Endothelial cell of umbilical vein (primary cell): ENCODE results near the gene SEZ6L. TPM values are rescaled to one million over a fixed set of nuclear protein-coding genes. Genes with fewer than 3 reads are reported as not detected.

Experiments
- BruUV-seq: library from RNA; stranded (reverse); fragments of 400-500 nt; replicated peaks from 2 replicates; lab custom pipeline; 2021; lab: Mats Ljungman, UMichigan
- CTCF ChIA-PET: fragments of 300-600, 350-600 bp; sonication (Branson Sonifier 250); formaldehyde crosslinking; loops from one replicate; lab custom pipeline; 2021; ENCODE audit warnings: antibody characterized with exemption, inconsistent platforms; lab: Charles Lee
- POLR2A ChIA-PET: fragments of 300-600, 350-600 bp; sonication (Branson Sonifier 250); formaldehyde crosslinking; loops from one replicate; lab custom pipeline; 2021; ENCODE audit warnings: antibody characterized with exemption, inconsistent platforms; lab: Charles Lee
- DNase-seq: peaks from one replicate; pipeline ENCODE4 v3.0.0-alpha.2; 2011; ENCODE audit warnings: low read depth, low spot score
- FAIRE-seq: peaks from 2 replicates; lab custom pipeline; 2011; peaks lifted over from hg19 to GRCh38; lab: Jason Lieb, UNC
- H2AFZ ChIP-seq: 2 replicates; pipeline ENCODE4 v1.6.0; 2012; ENCODE audit warnings: low read depth, low read length, control low read depth, inconsistent platforms
- H3K27ac ChIP-seq: 2 replicates; pipeline ENCODE4 v1.5.1; 2011; ENCODE audit warnings: low read depth, mild to moderate bottlenecking, control low read depth, low read length, moderate library complexity; ENCODE audit not compliant: insufficient read depth
- H3K27me3 ChIP-seq, 2 experiments: 2 replicates each; pipeline versions ENCODE4 v1.6.0 to v1.6.1; 2011; ENCODE audit warnings: low read length in 2 of 2, mixed read lengths in 1 of 2; ENCODE audit not compliant: control insufficient read depth in 2 of 2, insufficient read depth in 2 of 2
- H3K36me3 ChIP-seq, 2 experiments: 2 replicates in 1 of 2; 3 replicates in 1 of 2; pipeline ENCODE4 v1.5.1; 2011; ENCODE audit warnings: low read length in 2 of 2, mild to moderate bottlenecking in 1 of 2, moderate library complexity in 1 of 2; ENCODE audit not compliant: control insufficient read depth in 2 of 2, insufficient read depth in 2 of 2; ENCODE audit errors: extremely low read depth in 1 of 2
- H3K4me1 ChIP-seq: 3 replicates; pipeline ENCODE4 v1.5.1; 2011; ENCODE audit warnings: mild to moderate bottlenecking, low read length; ENCODE audit not compliant: control insufficient read depth, insufficient read depth; ENCODE audit errors: extremely low read depth
- H3K4me2 ChIP-seq: 2 replicates; pipeline ENCODE4 v1.6.1; 2011; ENCODE audit warnings: low read length, control low read depth, mixed read lengths; ENCODE audit not compliant: insufficient read depth
- H3K4me3 ChIP-seq, 3 experiments: fragments of 200-600 bp in 1 of 3; sonication (generic), shearing (Covaris generic) in 1 of 3; replicated peaks in 1 of 3; 2 replicates each; pipeline ENCODE4 v1.5.1; 2011 to 2016; ENCODE audit warnings: control low read depth in 3 of 3, low read length in 3 of 3, mild to moderate bottlenecking in 2 of 3, inconsistent platforms in 1 of 3, low read depth in 1 of 3, moderate library complexity in 1 of 3; ENCODE audit not compliant: insufficient read depth in 1 of 3
- H3K79me2 ChIP-seq: 2 replicates; pipeline ENCODE4 v1.6.0; 2012; ENCODE audit warnings: low read length, inconsistent platforms; ENCODE audit not compliant: control insufficient read depth, insufficient read depth
- H3K9ac ChIP-seq: replicated peaks from 2 replicates; pipeline ENCODE3; 2011; ENCODE audit warnings: low read length, control low read depth; ENCODE audit not compliant: insufficient read depth; ENCODE audit errors: extremely low read depth
- H3K9me1 ChIP-seq: replicated peaks from 3 replicates; pipeline ENCODE4 v1.6.0; 2011; ENCODE audit warnings: mild to moderate bottlenecking, low read length; ENCODE audit not compliant: control insufficient read depth, insufficient read depth; ENCODE audit errors: extremely low read depth
- H3K9me3 ChIP-seq: replicated peaks from 2 replicates; pipeline ENCODE4 v1.5.1; 2012; ENCODE audit warnings: low read length, inconsistent platforms; ENCODE audit not compliant: control insufficient read depth, insufficient read depth
- H4K20me1 ChIP-seq: replicated peaks from 2 replicates; pipeline ENCODE3; 2011; ENCODE audit warnings: mild to moderate bottlenecking, low read length; ENCODE audit not compliant: control insufficient read depth, insufficient read depth; ENCODE audit errors: extremely low read depth
- EZH2 ChIP-seq: IDR thresholded peaks from 2 replicates; pipeline ENCODE4 v1.6.1; 2012; ENCODE audit warnings: borderline replicate concordance, low read depth, mild to moderate bottlenecking, moderate library complexity, low read length, inconsistent platforms; ENCODE audit not compliant: severe bottlenecking
- FOS ChIP-seq: IDR thresholded peaks from 2 replicates; pipeline ENCODE4 v1.6.1; 2011; ENCODE audit warnings: mild to moderate bottlenecking, low read length, moderate library complexity, borderline replicate concordance; ENCODE audit not compliant: insufficient read depth
- GATA2 ChIP-seq: IDR thresholded peaks from 2 replicates; pipeline ENCODE4 v1.7.0; 2011; ENCODE audit warnings: low read depth, mild to moderate bottlenecking, moderate library complexity, mixed read lengths, low read length; ENCODE audit not compliant: insufficient read length, insufficient read depth
- JUN ChIP-seq: IDR thresholded peaks from 2 replicates; pipeline ENCODE4 v1.6.1; 2011; ENCODE audit warnings: borderline replicate concordance, low read depth; ENCODE audit not compliant: insufficient read length, insufficient read depth
- MYC ChIP-seq: IDR thresholded peaks from one replicate; pipeline ENCODE4 v1.6.1; 2011; ENCODE audit warnings: mild to moderate bottlenecking, low read depth, low read length
- POLR2A ChIP-seq: IDR thresholded peaks from 2 replicates; pipeline ENCODE4 v1.6.1; 2012; ENCODE audit warnings: low read depth, mild to moderate bottlenecking, control low read depth, low read length
- POLR2AphosphoS5 ChIP-seq: IDR thresholded peaks from 2 replicates; pipeline ENCODE4 v1.6.1; 2012; ENCODE audit warnings: low read depth, mild to moderate bottlenecking, control low read depth, low read length, moderate library complexity; ENCODE audit not compliant: insufficient read depth
- dilution Hi-C: fragments of 300-500 bp; cut with MboI; formaldehyde crosslinking; loops from one replicate; pipeline ENCODE4 v1.15.0; 2019; ENCODE audit warnings: low sequenced_read_pairs; ENCODE audit not compliant: extremely low pct_ligation_motif_present
- intact Hi-C: fragments of 100-400 bp; cut with micrococcal nuclease; formaldehyde crosslinking; loops from one replicate; pipeline ENCODE4 v1.10.0; 2022
- polyA plus RNA-seq, 4 experiments: library from polyadenylated mRNA; depleted of rRNA in 3 of 4; stranded (reverse) in 3 of 4; unstranded in 1 of 4; fragments of >200 nt; gene quantifications; 2 replicates each; pipeline versions ENCODE4 v1.2.1 to v1.2.3, GENCODE V29; 2011 to 2012; ENCODE audit warnings: missing spikeins in 1 of 4
- total RNA-seq: library from RNA; stranded (reverse); gene quantifications from 2 replicates; pipeline ENCODE4 v1.2.3, GENCODE V29; 2021
- TF ChIP-seq, protein P1 (sequence below), 2 donors: IDR thresholded peaks; 1 replicate in 1 of 2; 2 replicates in 1 of 2; pipeline ENCODE4 v1.5.1; 2011; ENCODE audit warnings: low read length in 2 of 2, mild to moderate bottlenecking in 2 of 2, moderate library complexity in 2 of 2, control low read depth in 1 of 2, inconsistent platforms in 1 of 2, low read depth in 1 of 2; ENCODE audit not compliant: insufficient read depth in 1 of 2; ENCODE audit errors: extremely low read depth in 1 of 2
- TF ChIP-seq, protein P2 (sequence below): IDR thresholded peaks from 2 replicates; pipeline ENCODE4 v1.6.1; 2011; ENCODE audit not compliant: insufficient read depth, insufficient read length

The SEZ6L gene
- total and polyA plus RNA-seq, 2 donors (not counting 3 experiments of a cell fraction or from before 2014, with no cell fraction given), result not detected

DNA sequence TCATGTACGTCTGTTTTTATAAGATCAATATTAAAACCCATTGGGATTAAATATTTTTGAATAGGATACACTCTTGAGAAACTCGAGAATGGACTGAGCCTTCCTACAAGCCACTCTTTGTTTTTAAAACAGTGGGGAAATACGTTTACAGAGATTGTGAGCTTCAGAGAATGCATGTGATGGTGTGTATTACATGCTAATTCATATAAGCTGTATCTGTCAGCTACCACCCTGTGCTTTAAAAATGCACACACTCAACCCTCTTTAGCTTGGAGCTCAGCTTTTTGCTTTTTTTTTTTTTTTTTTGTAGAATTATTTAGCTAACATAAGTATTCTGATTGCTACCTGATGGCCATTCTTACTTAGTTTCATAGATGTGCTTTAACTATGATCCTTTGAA lies 213.5 kb downstream of the SEZ6L start:
- POLR2A ChIA-PET, result no interaction called here
- CTCF ChIA-PET, result interaction anchor here (1.2 to 4.8 kb wide), 3 partner anchors 16 to 25 kb away, joined by 3 to 25 read pairs (median 8); no protein-coding TSS in a partner anchor

More for the DNA sequence above, 213.5 kb downstream of the SEZ6L start:
- Histone ChIP-seq H3K9me3 (no peaks in the 10 kb centered on the region), H3K79me2 (no peaks in the 10 kb centered on the region), H3K27ac (no peak overlapping the region), H4K20me1 (no peaks in the 10 kb centered on the region), H3K9me1 (no peaks in the 10 kb centered on the region), H3K36me3 (no peaks in the 10 kb centered on the region), H3K4me2 (no peak overlapping the region), H3K27me3 (peaks cover 8 to 15% of the 10 kb centered on the region in 2 experiments), H3K4me1 (no peaks in the 10 kb centered on the region), H3K4me3 (no peak overlapping the region), H2AFZ (no peak overlapping the region), H3K9ac (no peak overlapping the region)
- no peak for FAIRE-seq
- intact Hi-C loops (no loop called here), dilution Hi-C loops (no loop called here)
- BruUV-seq, result no TSS peak
- TF ChIP-seq MYC, result no peak
- no peak for TF ChIP-seq FOS
- no peak for TF ChIP-seq EZH2
- TF ChIP-seq POLR2A, result no peak
- TF ChIP-seq, protein P1, sequence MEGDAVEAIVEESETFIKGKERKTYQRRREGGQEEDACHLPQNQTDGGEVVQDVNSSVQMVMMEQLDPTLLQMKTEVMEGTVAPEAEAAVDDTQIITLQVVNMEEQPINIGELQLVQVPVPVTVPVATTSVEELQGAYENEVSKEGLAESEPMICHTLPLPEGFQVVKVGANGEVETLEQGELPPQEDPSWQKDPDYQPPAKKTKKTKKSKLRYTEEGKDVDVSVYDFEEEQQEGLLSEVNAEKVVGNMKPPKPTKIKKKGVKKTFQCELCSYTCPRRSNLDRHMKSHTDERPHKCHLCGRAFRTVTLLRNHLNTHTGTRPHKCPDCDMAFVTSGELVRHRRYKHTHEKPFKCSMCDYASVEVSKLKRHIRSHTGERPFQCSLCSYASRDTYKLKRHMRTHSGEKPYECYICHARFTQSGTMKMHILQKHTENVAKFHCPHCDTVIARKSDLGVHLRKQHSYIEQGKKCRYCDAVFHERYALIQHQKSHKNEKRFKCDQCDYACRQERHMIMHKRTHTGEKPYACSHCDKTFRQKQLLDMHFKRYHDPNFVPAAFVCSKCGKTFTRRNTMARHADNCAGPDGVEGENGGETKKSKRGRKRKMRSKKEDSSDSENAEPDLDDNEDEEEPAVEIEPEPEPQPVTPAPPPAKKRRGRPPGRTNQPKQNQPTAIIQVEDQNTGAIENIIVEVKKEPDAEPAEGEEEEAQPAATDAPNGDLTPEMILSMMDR (IDR thresholded peaks at IDR 0.05; ENCODE audit: extremely low read depth in 1 of 2, insufficient read depth in 1 of 2, low read depth in 1 of 2, low read length in 2 of 2), result no peak
- TF ChIP-seq POLR2AphosphoS5, result no peak
- no peak for TF ChIP-seq GATA2
- TF ChIP-seq, protein P2, sequence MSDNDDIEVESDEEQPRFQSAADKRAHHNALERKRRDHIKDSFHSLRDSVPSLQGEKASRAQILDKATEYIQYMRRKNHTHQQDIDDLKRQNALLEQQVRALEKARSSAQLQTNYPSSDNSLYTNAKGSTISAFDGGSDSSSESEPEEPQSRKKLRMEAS, result no peak
- TF ChIP-seq JUN, result no peak
- no peak for DNase-seq
